ENCODE results near the gene CMYA5.

The CMYA5 gene

GRCh38 chr5:79771387-79771786, 81.8 kb downstream of the CMYA5 start:
- Histone ChIP-seq H3K27me3 (replicated peaks; ENCODE audit: insufficient read depth, low read length) (no peaks in the 10 kb centered on the region), H3K9ac (ENCODE audit: low read length) (no peak overlapping the region), H3K4me1 (ENCODE audit: low read length) (no peaks in the 10 kb centered on the region), H3F3A (ENCODE audit: insufficient read depth, low read length) (no peaks in the 10 kb centered on the region), H3K4me2 (ENCODE audit: low read depth, low read length) (no peak overlapping the region), H2AFZ (ENCODE audit: low read length) (no peak overlapping the region), H3K27ac (ENCODE audit: low read length) (no peak overlapping the region), H3K36me3 (replicated peaks; ENCODE audit: insufficient read depth, low read length) (no peaks in the 10 kb centered on the region), H4K20me1 (ENCODE audit: insufficient read depth, low read length) (no peaks in the 10 kb centered on the region), H3K9me2 (replicated peaks; ENCODE audit: insufficient read depth, low read length) (no peaks in the 10 kb centered on the region), H3K79me2 (ENCODE audit: low read length) (no peaks in the 10 kb centered on the region), H3K4me3 (ENCODE audit: low read length) (no peak overlapping the region), H3K9me3 (replicated peaks; ENCODE audit: insufficient read depth, low read length) (no peaks in the 10 kb centered on the region)
- no peak for DNase-seq
- no peak for TF ChIP-seq CTCF (IDR thresholded peaks at IDR 0.05; ENCODE audit: low read length)

GRCh38 chr5:79772651-79773050, 83.0 kb downstream of the CMYA5 start:
- Histone ChIP-seq H3K4me3 (ENCODE audit: low read length) (no peak overlapping the region), H2AFZ (ENCODE audit: low read length) (no peak overlapping the region), H3K4me1 (ENCODE audit: low read length) (no peaks in the 10 kb centered on the region), H3K9me2 (replicated peaks; ENCODE audit: insufficient read depth, low read length) (no peaks in the 10 kb centered on the region), H4K20me1 (ENCODE audit: insufficient read depth, low read length) (no peaks in the 10 kb centered on the region), H3K27ac (ENCODE audit: low read length) (no peak overlapping the region), H3F3A (ENCODE audit: insufficient read depth, low read length) (no peaks in the 10 kb centered on the region), H3K9ac (ENCODE audit: low read length) (no peak overlapping the region), H3K79me2 (ENCODE audit: low read length) (no peaks in the 10 kb centered on the region), H3K27me3 (replicated peaks; ENCODE audit: insufficient read depth, low read length) (no peaks in the 10 kb centered on the region), H3K36me3 (replicated peaks; ENCODE audit: insufficient read depth, low read length) (no peaks in the 10 kb centered on the region), H3K4me2 (ENCODE audit: low read depth, low read length) (no peak overlapping the region), H3K9me3 (replicated peaks; ENCODE audit: insufficient read depth, low read length) (no peaks in the 10 kb centered on the region)
- no peak for DNase-seq
- TF ChIP-seq EZH2 (optimal IDR thresholded peaks at IDR 0.05; ENCODE audit: low read depth, low read length), result no peak

- Histone ChIP-seq H4K20me1 (ENCODE audit: insufficient read depth, low read length) (no peaks in the 10 kb centered on the region), H3K4me3 (ENCODE audit: low read length) (no peak overlapping the region), H3K79me2 (ENCODE audit: low read length) (no peaks in the 10 kb centered on the region), H3K4me2 (ENCODE audit: low read depth, low read length) (no peak overlapping the region), H2AFZ (ENCODE audit: low read length) (no peak overlapping the region), H3K9ac (ENCODE audit: low read length) (no peak overlapping the region), H3K27ac (ENCODE audit: low read length) (no peak overlapping the region), H3K27me3 (replicated peaks; ENCODE audit: insufficient read depth, low read length) (no peaks in the 10 kb centered on the region), H3K9me3 (replicated peaks; ENCODE audit: insufficient read depth, low read length) (no peaks in the 10 kb centered on the region), H3K9me2 (replicated peaks; ENCODE audit: insufficient read depth, low read length) (no peaks in the 10 kb centered on the region), H3K36me3 (replicated peaks; ENCODE audit: insufficient read depth, low read length) (no peaks in the 10 kb centered on the region), H3K4me1 (ENCODE audit: low read length) (no peaks in the 10 kb centered on the region), H3F3A (ENCODE audit: insufficient read depth, low read length) (no peaks in the 10 kb centered on the region)
- no peak for DNase-seq
- TF ChIP-seq EZH2 (optimal IDR thresholded peaks at IDR 0.05; ENCODE audit: low read depth, low read length), result no peak
- TF ChIP-seq CTCF (IDR thresholded peaks at IDR 0.05; ENCODE audit: low read length), result no peak
- no peak for TF ChIP-seq EZH2phosphoT487 (IDR thresholded peaks at IDR 0.05; ENCODE audit: low read length)
Measured at GRCh38 chr5:79773612-79774011, 84.0 kb downstream of the CMYA5 start.

- no peak for DNase-seq
- no peak overlapping the region for H3K4me2 ChIP-seq (ENCODE audit: low read depth, low read length)
- no peaks in the 10 kb centered on the region for H3K79me2 ChIP-seq (ENCODE audit: low read length)
- H3K9me2 ChIP-seq (replicated peaks; ENCODE audit: insufficient read depth, low read length), result no peaks in the 10 kb centered on the region
- no peak for TF ChIP-seq EZH2phosphoT487 (IDR thresholded peaks at IDR 0.05; ENCODE audit: low read length)
- peak; percentile 20; the same call in 1 of the 2 replicates for TF ChIP-seq CTCF (IDR thresholded peaks at IDR 0.05; ENCODE audit: low read length)
- no peak for TF ChIP-seq EZH2 (optimal IDR thresholded peaks at IDR 0.05; ENCODE audit: low read depth, low read length)
- H3F3A ChIP-seq (ENCODE audit: insufficient read depth, low read length), result no peaks in the 10 kb centered on the region
- no peaks in the 10 kb centered on the region for H3K4me1 ChIP-seq (ENCODE audit: low read length)
- H3K27ac ChIP-seq (ENCODE audit: low read length), result no peak overlapping the region
- no peak overlapping the region for H3K9ac ChIP-seq (ENCODE audit: low read length)
- H3K36me3 ChIP-seq (replicated peaks; ENCODE audit: insufficient read depth, low read length), result no peaks in the 10 kb centered on the region
- no peak overlapping the region for H2AFZ ChIP-seq (ENCODE audit: low read length)
- no peaks in the 10 kb centered on the region for H4K20me1 ChIP-seq (ENCODE audit: insufficient read depth, low read length)
- H3K4me3 ChIP-seq (ENCODE audit: low read length), result no peak overlapping the region
- no peaks in the 10 kb centered on the region for H3K27me3 ChIP-seq (replicated peaks; ENCODE audit: insufficient read depth, low read length)
- H3K9me3 ChIP-seq (replicated peaks; ENCODE audit: insufficient read depth, low read length), result no peaks in the 10 kb centered on the region
Measured at GRCh38 chr5:79774171-79774854, 84.7 kb downstream of the CMYA5 start.

Measured in MM.1S (cell line).